Neutrophil (primary cell): ENCODE results near the gene METTL16.
"Not testable (repeated sequence)": the region's sequence is repeated elsewhere in the genome, so short reads cannot be mapped to it uniquely, and the experiment has no call there.

ENCODE experiments used
- H3K27ac ChIP-seq: fragments of 200-600 bp; sonication (generic); 2 replicates; pipeline ENCODE4 v1.5.1; 2016; ENCODE audit warnings: mild to moderate bottlenecking, moderate library complexity
- H3K27me3 ChIP-seq: fragments of 200-600 bp; sonication (generic); 2 replicates; pipeline ENCODE4 v1.6.0; 2016; ENCODE audit warnings: mild to moderate bottlenecking
- H3K36me3 ChIP-seq: fragments of 200-600 bp; sonication (generic); 2 replicates; pipeline ENCODE4 v1.5.1; 2017
- H3K4me1 ChIP-seq, 2 experiments: fragments of 200-600 bp in 1 of 2; sonication (generic) in 1 of 2; 1 replicate in 1 of 2; 2 replicates in 1 of 2; pipeline versions ENCODE4 v1.5.1 to v1.6.1; 2013 to 2016; ENCODE audit warnings: low read depth in 1 of 2, low read length in 1 of 2, mild to moderate bottlenecking in 1 of 2, moderate library complexity in 1 of 2; ENCODE audit not compliant: control insufficient read depth in 1 of 2, insufficient read depth in 1 of 2
- H3K4me3 ChIP-seq, 2 experiments: fragments of 200-600 bp in 1 of 2; sonication (generic) in 1 of 2; 1 replicate in 1 of 2; 2 replicates in 1 of 2; pipeline ENCODE4 v1.5.1; 2013 to 2016; ENCODE audit warnings: low read depth in 1 of 2, low read length in 1 of 2, mild to moderate bottlenecking in 1 of 2, moderate library complexity in 1 of 2
- H3K9me3 ChIP-seq: fragments of 200-600 bp; sonication (generic); 2 replicates; pipeline ENCODE4 v1.5.1; 2016
- TF ChIP-seq, protein P1 (sequence below): fragments of 200-600 bp; sonication (generic); IDR thresholded peaks from 2 replicates; pipeline ENCODE4 v1.5.1; 2016; ENCODE audit warnings: antibody characterized with exemption

Gene METTL16

DNA sequence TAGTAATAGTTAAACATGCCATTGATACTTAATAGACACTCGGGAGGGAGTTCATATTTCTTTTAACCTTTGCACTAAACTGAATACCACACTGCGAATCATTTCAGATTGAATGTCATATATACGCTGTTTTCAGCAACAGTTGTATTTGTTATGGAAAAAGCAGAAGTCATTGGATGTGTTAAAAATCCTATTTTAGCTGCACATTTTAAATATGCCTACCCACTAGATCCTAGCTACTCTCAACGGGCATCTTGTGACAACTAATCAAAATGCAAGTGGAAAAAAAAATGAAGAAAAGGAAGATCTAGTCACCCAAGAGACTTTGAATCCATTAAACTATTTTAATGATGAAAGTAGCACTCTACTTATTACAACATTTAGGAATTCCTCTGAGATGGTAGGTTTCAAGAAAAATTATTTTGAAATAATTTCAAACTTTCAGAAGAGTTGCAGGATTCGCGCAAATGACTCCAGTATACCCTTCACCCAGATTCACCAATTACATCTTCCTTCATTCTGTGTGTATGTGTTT lies 59.4 kb downstream of the METTL16 start:
- TF ChIP-seq, protein P1, sequence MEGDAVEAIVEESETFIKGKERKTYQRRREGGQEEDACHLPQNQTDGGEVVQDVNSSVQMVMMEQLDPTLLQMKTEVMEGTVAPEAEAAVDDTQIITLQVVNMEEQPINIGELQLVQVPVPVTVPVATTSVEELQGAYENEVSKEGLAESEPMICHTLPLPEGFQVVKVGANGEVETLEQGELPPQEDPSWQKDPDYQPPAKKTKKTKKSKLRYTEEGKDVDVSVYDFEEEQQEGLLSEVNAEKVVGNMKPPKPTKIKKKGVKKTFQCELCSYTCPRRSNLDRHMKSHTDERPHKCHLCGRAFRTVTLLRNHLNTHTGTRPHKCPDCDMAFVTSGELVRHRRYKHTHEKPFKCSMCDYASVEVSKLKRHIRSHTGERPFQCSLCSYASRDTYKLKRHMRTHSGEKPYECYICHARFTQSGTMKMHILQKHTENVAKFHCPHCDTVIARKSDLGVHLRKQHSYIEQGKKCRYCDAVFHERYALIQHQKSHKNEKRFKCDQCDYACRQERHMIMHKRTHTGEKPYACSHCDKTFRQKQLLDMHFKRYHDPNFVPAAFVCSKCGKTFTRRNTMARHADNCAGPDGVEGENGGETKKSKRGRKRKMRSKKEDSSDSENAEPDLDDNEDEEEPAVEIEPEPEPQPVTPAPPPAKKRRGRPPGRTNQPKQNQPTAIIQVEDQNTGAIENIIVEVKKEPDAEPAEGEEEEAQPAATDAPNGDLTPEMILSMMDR: no peak
- Histone ChIP-seq H3K9me3 (no peaks in the 10 kb centered on the region), H3K4me1 (peaks cover 9 to 10% of the 10 kb centered on the region in 2 experiments), H3K27ac (no peak overlapping the region), H3K4me3 (no peak overlapping the region), H3K27me3 (no peaks in the 10 kb centered on the region), H3K36me3 (no peaks in the 10 kb centered on the region)

DNA sequence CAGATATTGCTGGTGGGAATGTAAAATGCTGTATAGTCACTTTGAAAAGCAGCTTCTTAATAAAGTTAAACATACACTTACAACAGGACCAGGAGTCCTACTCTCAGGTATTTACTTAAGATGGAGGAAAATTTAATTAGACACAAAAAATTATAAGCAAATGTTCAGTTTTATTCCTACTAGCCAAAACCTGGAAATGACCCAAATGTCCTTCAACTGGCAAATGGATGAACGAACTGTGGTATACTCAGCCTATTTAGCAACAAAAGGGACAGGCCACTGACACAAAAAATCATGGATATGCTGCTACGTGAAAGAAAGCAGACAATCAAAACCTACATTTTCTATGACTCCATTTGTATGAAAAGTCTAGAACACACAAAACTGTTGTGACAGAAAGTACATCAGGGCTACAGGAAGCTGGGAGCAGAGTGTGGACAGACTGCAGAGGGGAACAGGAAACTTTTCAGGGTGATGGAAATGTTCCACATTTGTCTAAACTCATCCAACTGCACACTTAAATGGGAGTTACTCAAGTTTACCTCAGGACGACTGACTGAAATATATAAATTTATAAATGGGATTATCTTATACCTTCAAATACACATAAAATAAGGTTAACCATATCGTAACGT lies 61.6 kb downstream of the METTL16 start:
- no peaks in the 10 kb centered on the region for H3K36me3 ChIP-seq

DNA sequence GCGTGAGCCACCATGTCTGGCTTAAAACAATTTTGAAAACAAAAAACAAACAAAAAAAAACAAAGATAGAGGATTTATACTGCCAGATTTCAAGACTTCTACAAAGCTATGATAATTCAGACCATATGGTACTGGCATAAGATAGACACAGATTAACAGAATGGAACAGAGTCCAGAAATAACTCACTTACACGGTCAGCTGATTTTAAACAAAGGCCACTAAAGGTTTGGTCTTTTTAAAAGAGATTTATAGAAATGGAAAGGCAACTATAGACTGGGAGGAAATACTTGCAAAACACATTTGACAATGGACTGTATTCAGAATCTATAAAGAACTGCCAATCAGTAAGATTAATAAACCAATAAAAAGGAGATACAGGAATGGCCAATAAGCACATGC lies 62.2 kb downstream of the METTL16 start:
- TF ChIP-seq, protein P1: no peak

More for the DNA sequence above, 61.6 kb downstream of the METTL16 start:
- TF ChIP-seq, protein P1: no peak
- H3K27ac ChIP-seq: no peak overlapping the region
- H3K4me1 ChIP-seq: peaks cover 9 to 10% of the 10 kb centered on the region in 2 experiments
- no peak overlapping the region for H3K4me3 ChIP-seq
- H3K9me3 ChIP-seq: no peaks in the 10 kb centered on the region
- no peaks in the 10 kb centered on the region for H3K27me3 ChIP-seq

DNA sequence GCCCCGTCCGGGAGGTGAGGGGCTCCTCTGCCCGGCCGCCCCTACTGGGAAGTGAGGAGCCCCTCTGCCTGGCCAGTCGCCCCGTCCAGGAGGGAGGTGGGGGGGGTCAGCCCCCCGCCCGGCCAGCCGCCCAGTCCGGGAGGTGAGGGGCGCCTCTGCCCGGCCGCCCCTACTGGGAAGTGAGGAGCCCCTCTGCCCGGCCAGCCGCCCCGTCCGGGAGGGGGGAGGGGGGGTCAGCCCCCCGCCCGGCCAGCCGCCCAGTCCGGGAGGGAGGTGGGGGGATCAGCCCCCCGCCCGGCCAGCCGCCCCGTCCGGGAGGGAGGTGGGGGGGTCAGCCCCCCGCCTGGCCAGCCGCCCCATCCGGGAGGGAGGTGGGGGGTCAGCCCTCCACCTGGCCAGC lies 64.2 kb downstream of the METTL16 start:
- not testable (repeated sequence) for H3K4me3 ChIP-seq, H3K36me3 ChIP-seq, H3K9me3 ChIP-seq, H3K27me3 ChIP-seq, H3K27ac ChIP-seq
- peaks cover 9 to 10% of the 10 kb centered on the region in 2 experiments for H3K4me1 ChIP-seq

More for the DNA sequence above, 62.2 kb downstream of the METTL16 start:
- Histone ChIP-seq H3K27me3 (no peaks in the 10 kb centered on the region), H3K4me1 (peaks cover 9 to 10% of the 10 kb centered on the region in 2 experiments), H3K9me3 (no peaks in the 10 kb centered on the region), H3K27ac (no peak overlapping the region), H3K36me3 (no peaks in the 10 kb centered on the region), H3K4me3 (no peak overlapping the region)

DNA sequence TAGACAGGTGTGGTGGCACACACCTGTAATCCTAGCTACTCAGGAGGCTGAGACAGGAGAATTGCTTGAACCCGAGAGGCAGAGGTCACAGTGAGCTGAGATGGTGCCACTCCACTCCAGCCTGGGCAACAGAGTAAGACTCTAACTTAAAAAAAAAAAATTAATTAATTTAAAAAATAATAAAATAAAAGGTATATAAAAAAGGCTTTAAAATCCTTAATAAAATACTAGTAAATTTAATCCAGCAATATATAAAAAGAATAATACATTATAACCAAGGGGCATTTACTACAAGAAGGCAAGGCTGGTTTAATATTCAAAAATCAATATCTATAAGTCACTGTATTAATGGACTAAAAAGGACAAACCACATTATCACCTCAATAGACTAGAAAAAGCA lies 66.0 kb downstream of the METTL16 start:
- Histone ChIP-seq H3K4me3 (no peak overlapping the region), H3K36me3 (no peaks in the 10 kb centered on the region)
- TF ChIP-seq, protein P1: no peak

DNA sequence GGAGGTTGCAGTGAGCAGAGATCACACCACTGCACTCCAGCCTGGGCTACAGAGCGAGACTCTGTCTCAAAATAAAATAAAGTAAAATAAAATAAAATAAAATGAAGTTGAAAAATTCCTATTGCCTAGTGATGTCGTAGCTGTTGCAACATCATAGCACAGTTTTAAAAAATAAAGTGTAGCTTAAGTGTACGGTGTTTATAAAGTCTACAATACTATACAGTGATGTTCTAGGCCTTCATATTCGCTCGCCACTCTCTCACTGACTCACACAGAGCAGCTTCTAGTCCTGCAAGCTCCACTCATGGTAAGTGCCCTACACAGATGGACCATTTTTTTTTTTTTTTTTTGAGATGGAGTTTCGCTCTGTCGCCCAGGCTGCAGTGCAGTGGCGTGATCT lies 67.3 kb downstream of the METTL16 start:
- no peak overlapping the region for H3K4me3 ChIP-seq
- TF ChIP-seq, protein P1: no peak
- no peaks in the 10 kb centered on the region for H3K36me3 ChIP-seq
- no peak overlapping the region for H3K27ac ChIP-seq
- H3K9me3 ChIP-seq: no peaks in the 10 kb centered on the region
- H3K4me1 ChIP-seq: peaks cover 5 to 8% of the 10 kb centered on the region in 2 experiments
- H3K27me3 ChIP-seq: no peaks in the 10 kb centered on the region

More for the DNA sequence above, 66.0 kb downstream of the METTL16 start:
- Histone ChIP-seq H3K9me3 (no peaks in the 10 kb centered on the region), H3K27me3 (no peaks in the 10 kb centered on the region), H3K4me1 (peaks cover 9 to 10% of the 10 kb centered on the region in 2 experiments), H3K27ac (no peak overlapping the region)
